Loucy (cell line): ENCODE data around the gene HPCA.

Experiments
- H2AFZ ChIP-seq: fragments of 200-600 bp; sonication (generic); 2 replicates; pipeline ENCODE4 v1.6.0; 2016; ENCODE audit warnings: antibody characterized with exemption, mild to moderate bottlenecking, low read length, moderate library complexity
- H3F3A ChIP-seq: fragments of 200-600 bp; 2 replicates; pipeline ENCODE4 v1.6.0; 2016; ENCODE audit warnings: antibody characterized with exemption, low read depth, mild to moderate bottlenecking
- H3K27me3 ChIP-seq: fragments of 200-600 bp; sonication (generic); 2 replicates; pipeline ENCODE4 v1.6.1; 2014; ENCODE audit warnings: low read length, mild to moderate bottlenecking; ENCODE audit not compliant: insufficient read depth, poor library complexity, severe bottlenecking
- H3K36me3 ChIP-seq: fragments of 200-600 bp; sonication (generic); 2 replicates; pipeline ENCODE4 v1.6.1; 2016; ENCODE audit warnings: low read length; ENCODE audit not compliant: insufficient read depth
- H3K4me1 ChIP-seq: fragments of 200-600 bp; sonication (generic); 2 replicates; pipeline ENCODE4 v1.5.1; 2014; ENCODE audit warnings: low read length, mild to moderate bottlenecking; ENCODE audit not compliant: insufficient read depth, poor library complexity, severe bottlenecking
- H3K4me2 ChIP-seq: fragments of 200-600 bp; sonication (generic); 2 replicates; pipeline ENCODE4 v1.6.0; 2014; ENCODE audit warnings: antibody characterized with exemption, low read length, low read depth, mild to moderate bottlenecking; ENCODE audit not compliant: poor library complexity, severe bottlenecking
- H3K4me3 ChIP-seq: fragments of 200-600 bp; sonication (generic); 2 replicates; pipeline ENCODE4 v1.5.1; 2014; ENCODE audit warnings: low read length, mild to moderate bottlenecking, mixed read lengths; ENCODE audit not compliant: poor library complexity, severe bottlenecking
- H3K79me2 ChIP-seq: fragments of 200-600 bp; sonication (generic); 2 replicates; pipeline ENCODE4 v1.6.1; 2014; ENCODE audit warnings: low read length; ENCODE audit not compliant: insufficient read depth
- H3K9ac ChIP-seq: fragments of 200-600 bp; sonication (generic); 2 replicates; pipeline ENCODE4 v1.6.0; 2014; ENCODE audit warnings: mild to moderate bottlenecking, low read depth, low read length, moderate library complexity; ENCODE audit not compliant: poor library complexity, severe bottlenecking
- H3K9me2 ChIP-seq: fragments of 200-600 bp; sonication (generic); replicated peaks from 2 replicates; pipeline ENCODE4 v1.6.1; 2016; ENCODE audit warnings: low read depth, low read length, mixed read lengths
- H3K9me3 ChIP-seq: fragments of 200-600 bp; sonication (generic); 2 replicates; pipeline ENCODE4 v1.6.1; 2014; ENCODE audit warnings: mild to moderate bottlenecking, antibody characterized with exemption, low read length, low read depth; ENCODE audit not compliant: insufficient read depth
- H4K20me1 ChIP-seq: fragments of 200-600 bp; sonication (generic); 2 replicates; pipeline ENCODE4 v1.6.0; 2014; ENCODE audit warnings: antibody characterized with exemption, low read length, mild to moderate bottlenecking; ENCODE audit not compliant: insufficient read depth, poor library complexity, severe bottlenecking
- CTCF ChIP-seq: fragments of 200-600 bp; sonication (generic); conservative IDR thresholded peaks from 2 replicates; pipeline ENCODE4 v1.5.1; 2014; ENCODE audit warnings: mild to moderate bottlenecking, antibody characterized with exemption, low read length
- EZH2phosphoT487 ChIP-seq: fragments of 200-600 bp; IDR thresholded peaks from 2 replicates; pipeline ENCODE4 v1.6.1; 2018; ENCODE audit warnings: antibody characterized with exemption, mild to moderate bottlenecking, moderate library complexity, borderline replicate concordance

Gene HPCA

GRCh38 chr1:32926562-32926961 is 40.3 kb downstream of the HPCA start:
- H4K20me1 ChIP-seq = no peaks in the 10 kb centered on the region
- no peak overlapping the region for H3K4me2 ChIP-seq
- no peaks in the 10 kb centered on the region for H3K79me2 ChIP-seq
- H3K9ac ChIP-seq = no peak overlapping the region
- H3K27me3 ChIP-seq = peaks cover 46% of the 10 kb centered on the region
- H3K4me1 ChIP-seq = no peaks in the 10 kb centered on the region
- no peaks in the 10 kb centered on the region for H3K36me3 ChIP-seq
- H3K9me2 ChIP-seq = no peaks in the 10 kb centered on the region
- H3K4me3 ChIP-seq = no peak overlapping the region
- H3F3A ChIP-seq = no peaks in the 10 kb centered on the region
- no peaks in the 10 kb centered on the region for H3K9me3 ChIP-seq
- H2AFZ ChIP-seq = no peak overlapping the region
- TF ChIP-seq CTCF (no peak), EZH2phosphoT487 (no peak)

GRCh38 chr1:32927441-32927840 is 41.1 kb downstream of the HPCA start:
- Histone ChIP-seq H3K4me1 (no peaks in the 10 kb centered on the region), H3K4me2 (no peak overlapping the region), H3K9me2 (no peaks in the 10 kb centered on the region), H4K20me1 (no peaks in the 10 kb centered on the region), H3K9me3 (no peaks in the 10 kb centered on the region), H3K79me2 (no peaks in the 10 kb centered on the region), H3K4me3 (no peak overlapping the region), H3K27me3 (peaks cover 37% of the 10 kb centered on the region), H3K36me3 (no peaks in the 10 kb centered on the region), H3F3A (no peaks in the 10 kb centered on the region), H2AFZ (no peak overlapping the region), H3K9ac (no peak overlapping the region)
- TF ChIP-seq CTCF (no peak), EZH2phosphoT487 (no peak)

- Histone ChIP-seq H3F3A (no peaks in the 10 kb centered on the region), H3K27me3 (peaks cover 29% of the 10 kb centered on the region), H3K79me2 (no peaks in the 10 kb centered on the region), H3K9ac (no peak overlapping the region), H2AFZ (no peak overlapping the region), H3K4me1 (no peaks in the 10 kb centered on the region), H4K20me1 (no peaks in the 10 kb centered on the region), H3K4me3 (no peak overlapping the region), H3K9me2 (no peaks in the 10 kb centered on the region), H3K9me3 (no peaks in the 10 kb centered on the region), H3K4me2 (no peak overlapping the region), H3K36me3 (no peaks in the 10 kb centered on the region)
- TF ChIP-seq EZH2phosphoT487 (no peak), CTCF (no peak)
These were observed 42.0 kb downstream of the HPCA start for GRCh38 chr1:32928285-32928684.
